PFSK-1 (cell line): Measurements from ENCODE around the gene GRM4.

Experiments
- FOXP2 ChIP-seq: optimal IDR thresholded peaks from 2 replicates; pipeline ENCODE3; 2011; ENCODE audit warnings: borderline replicate concordance, control low read depth, inconsistent platforms; ENCODE audit not compliant: insufficient read depth; ENCODE audit errors: extremely low read length, extremely low read depth
- POLR2AphosphoS5 ChIP-seq: IDR thresholded peaks from 2 replicates; pipeline ENCODE4 v1.6.1; 2012; ENCODE audit warnings: low read depth, mild to moderate bottlenecking, control low read depth, low read length, moderate library complexity
- SIN3A ChIP-seq: IDR thresholded peaks from 2 replicates; pipeline ENCODE4 v1.6.1; 2012; ENCODE audit warnings: mild to moderate bottlenecking, low read length, moderate library complexity, borderline replicate concordance; ENCODE audit not compliant: insufficient read depth
- TAF1 ChIP-seq: IDR thresholded peaks from 2 replicates; pipeline ENCODE4 v1.6.1; 2012; ENCODE audit warnings: low read length, control low read depth, borderline replicate concordance; ENCODE audit not compliant: insufficient read depth
- TF ChIP-seq, protein P1 (sequence below), 2 experiments: IDR thresholded peaks; 2 replicates each; pipeline versions ENCODE4 v1.6.1 to v1.8.0; 2011 to 2012; ENCODE audit warnings: low read depth in 2 of 2, low read length in 2 of 2, control low read depth in 1 of 2, inconsistent platforms in 1 of 2, mild to moderate bottlenecking in 1 of 2, moderate library complexity in 1 of 2; ENCODE audit not compliant: insufficient read depth in 1 of 2

Gene GRM4

DNA sequence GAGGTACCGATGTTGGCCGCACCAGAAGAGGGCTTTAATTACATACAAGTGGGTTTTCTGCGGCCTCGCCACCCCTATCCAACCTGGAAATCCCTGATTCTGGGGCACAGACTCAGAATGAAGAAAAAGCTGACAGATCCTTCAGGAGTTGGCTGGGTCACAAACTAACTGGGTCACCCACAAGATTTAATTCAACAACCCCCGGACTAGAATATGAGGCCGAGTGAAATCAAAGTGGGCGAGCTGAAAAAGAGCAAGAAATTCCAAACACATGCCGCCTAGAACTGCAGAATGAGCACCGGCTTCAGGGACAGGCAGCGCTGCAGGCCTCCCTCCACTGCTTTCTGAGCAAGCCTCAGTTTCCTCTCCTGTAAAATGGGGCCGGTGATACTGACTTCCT lies 30.0 kb downstream of the GRM4 start:
- TF ChIP-seq FOXP2, result no peak
- TF ChIP-seq, protein P1, sequence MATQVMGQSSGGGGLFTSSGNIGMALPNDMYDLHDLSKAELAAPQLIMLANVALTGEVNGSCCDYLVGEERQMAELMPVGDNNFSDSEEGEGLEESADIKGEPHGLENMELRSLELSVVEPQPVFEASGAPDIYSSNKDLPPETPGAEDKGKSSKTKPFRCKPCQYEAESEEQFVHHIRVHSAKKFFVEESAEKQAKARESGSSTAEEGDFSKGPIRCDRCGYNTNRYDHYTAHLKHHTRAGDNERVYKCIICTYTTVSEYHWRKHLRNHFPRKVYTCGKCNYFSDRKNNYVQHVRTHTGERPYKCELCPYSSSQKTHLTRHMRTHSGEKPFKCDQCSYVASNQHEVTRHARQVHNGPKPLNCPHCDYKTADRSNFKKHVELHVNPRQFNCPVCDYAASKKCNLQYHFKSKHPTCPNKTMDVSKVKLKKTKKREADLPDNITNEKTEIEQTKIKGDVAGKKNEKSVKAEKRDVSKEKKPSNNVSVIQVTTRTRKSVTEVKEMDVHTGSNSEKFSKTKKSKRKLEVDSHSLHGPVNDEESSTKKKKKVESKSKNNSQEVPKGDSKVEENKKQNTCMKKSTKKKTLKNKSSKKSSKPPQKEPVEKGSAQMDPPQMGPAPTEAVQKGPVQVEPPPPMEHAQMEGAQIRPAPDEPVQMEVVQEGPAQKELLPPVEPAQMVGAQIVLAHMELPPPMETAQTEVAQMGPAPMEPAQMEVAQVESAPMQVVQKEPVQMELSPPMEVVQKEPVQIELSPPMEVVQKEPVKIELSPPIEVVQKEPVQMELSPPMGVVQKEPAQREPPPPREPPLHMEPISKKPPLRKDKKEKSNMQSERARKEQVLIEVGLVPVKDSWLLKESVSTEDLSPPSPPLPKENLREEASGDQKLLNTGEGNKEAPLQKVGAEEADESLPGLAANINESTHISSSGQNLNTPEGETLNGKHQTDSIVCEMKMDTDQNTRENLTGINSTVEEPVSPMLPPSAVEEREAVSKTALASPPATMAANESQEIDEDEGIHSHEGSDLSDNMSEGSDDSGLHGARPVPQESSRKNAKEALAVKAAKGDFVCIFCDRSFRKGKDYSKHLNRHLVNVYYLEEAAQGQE (IDR thresholded peaks at IDR 0.05; ENCODE audit: insufficient read depth in 1 of 2, low read depth in 2 of 2, low read length in 2 of 2), result no peak
- no peak for TF ChIP-seq SIN3A
- no peak for TF ChIP-seq POLR2AphosphoS5
- no peak for TF ChIP-seq TAF1

- no peak for TF ChIP-seq POLR2AphosphoS5
- TF ChIP-seq TAF1, result no peak
- TF ChIP-seq, protein P1 (IDR thresholded peaks at IDR 0.05; ENCODE audit: insufficient read depth in 1 of 2, low read depth in 2 of 2, low read length in 2 of 2), result peak; percentile 96 to 98
- no peak for TF ChIP-seq SIN3A
- no peak for TF ChIP-seq FOXP2
These were observed 30.5 kb downstream of the GRM4 start for GRCh38 chr6:34115403-34115795.

DNA sequence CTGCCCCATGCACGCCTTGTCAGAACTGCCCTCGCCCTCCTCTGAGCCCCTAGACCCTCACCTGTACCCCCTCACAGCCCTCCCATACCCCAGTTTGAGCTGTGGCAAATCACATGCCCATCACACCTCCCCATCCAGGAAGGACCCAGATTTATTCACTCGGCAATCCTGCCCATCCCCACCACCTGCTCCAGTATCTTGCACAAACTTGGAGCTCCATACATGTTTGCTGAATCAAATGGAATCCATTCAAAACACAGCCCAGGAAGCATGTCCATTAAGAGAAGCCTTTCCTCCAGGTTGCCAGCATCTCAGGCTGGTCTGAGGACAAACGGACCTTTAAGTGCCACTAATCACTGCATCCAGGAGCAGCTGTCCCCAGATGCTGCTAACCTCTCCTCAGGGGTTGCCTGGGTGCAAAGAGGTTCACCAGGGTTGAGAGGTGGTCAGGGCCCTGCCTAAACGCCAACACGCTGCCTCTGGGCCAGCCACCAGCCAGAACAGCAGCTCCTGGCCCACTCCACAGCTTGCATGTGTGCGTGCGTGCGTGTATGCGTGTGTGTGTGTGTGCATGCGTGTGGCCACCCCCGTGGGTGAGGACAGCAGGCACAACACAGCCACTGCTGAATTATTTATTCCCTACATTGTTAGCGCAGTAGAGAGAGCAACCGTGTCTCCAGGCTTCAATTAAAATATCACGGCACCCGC lies 31.0 kb downstream of the GRM4 start:
- TF ChIP-seq TAF1 (no peak), POLR2AphosphoS5 (no peak), SIN3A (no peak)
- TF ChIP-seq, protein P1 (IDR thresholded peaks at IDR 0.05; ENCODE audit: insufficient read depth in 1 of 2, low read depth in 2 of 2, low read length in 2 of 2), result no peak

DNA sequence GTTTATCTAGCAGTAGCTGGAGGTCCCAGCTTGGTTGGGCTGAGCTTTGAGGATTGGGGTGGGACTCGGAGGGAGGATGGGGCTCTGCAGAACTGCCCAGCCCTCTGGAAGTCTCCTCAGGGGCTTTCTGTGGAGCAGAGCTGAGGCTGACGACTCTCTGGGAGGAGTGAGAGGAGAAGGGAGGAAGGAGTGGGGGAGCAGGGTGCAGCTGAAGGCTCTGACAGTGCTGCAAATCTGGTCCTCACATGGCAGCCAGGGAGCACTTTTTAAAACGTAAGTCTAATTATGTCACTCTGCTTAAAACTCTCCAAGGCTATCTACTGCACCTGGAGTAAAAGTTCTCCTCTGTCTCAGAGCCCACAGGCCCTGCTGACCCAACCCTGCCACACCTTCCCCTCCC lies 32.4 kb downstream of the GRM4 start:
- TF ChIP-seq POLR2AphosphoS5 (no peak), TAF1 (no peak), FOXP2 (no peak), SIN3A (no peak)
- TF ChIP-seq, protein P1 (IDR thresholded peaks at IDR 0.05; ENCODE audit: insufficient read depth in 1 of 2, low read depth in 2 of 2, low read length in 2 of 2), result no peak

- TF ChIP-seq POLR2AphosphoS5 (no peak), SIN3A (no peak), FOXP2 (no peak), TAF1 (no peak)
- TF ChIP-seq, protein P1 (IDR thresholded peaks at IDR 0.05; ENCODE audit: insufficient read depth in 1 of 2, low read depth in 2 of 2, low read length in 2 of 2), result no peak
These were observed 33.8 kb downstream of the GRM4 start for GRCh38 chr6:34112126-34112525.
